Colon (tissue), 2 donors: Measurements from ENCODE around the gene NCOA7.
A peak's percentile ranks its signal among the peaks of the same experiment; 100 is the strongest.
"Not testable (repeated sequence)": the region's sequence is repeated elsewhere in the genome, so short reads cannot be mapped to it uniquely, and the experiment has no call there.

Source experiments
- FAIRE-seq: peaks from 2 replicates; lab custom pipeline; 2012; peaks lifted over from hg19 to GRCh38; lab: Jason Lieb, UNC
- donor health status: control.
- donor health status: control.

The NCOA7 gene

GRCh38 chr6:125754566-125754965, 36.2 kb upstream of the NCOA7 start:
- no peak for FAIRE-seq

- FAIRE-seq = no peak
Observed at GRCh38 chr6:125759184-125759902, 31.4 kb upstream of the NCOA7 start.

GRCh38 chr6:125759959-125760457, 30.8 kb upstream of the NCOA7 start:
- no peak for FAIRE-seq

- no peak for FAIRE-seq
Observed at GRCh38 chr6:125764121-125764671, 26.6 kb upstream of the NCOA7 start.

- FAIRE-seq = no peak
Observed at GRCh38 chr6:125765944-125766343, 24.8 kb upstream of the NCOA7 start.

GRCh38 chr6:125766641-125767040, 24.1 kb upstream of the NCOA7 start:
- FAIRE-seq = no peak

GRCh38 chr6:125769147-125769783, 21.5 kb upstream of the NCOA7 start:
- FAIRE-seq = no peak

- FAIRE-seq = no peak
Observed at GRCh38 chr6:125773387-125774341, 17.1 kb upstream of the NCOA7 start.

- not testable (repeated sequence) for FAIRE-seq
Observed at GRCh38 chr6:125776107-125776826, 14.5 kb upstream of the NCOA7 start.

GRCh38 chr6:125779924-125780539, 10.7 kb upstream of the NCOA7 start:
- FAIRE-seq = peak; percentile 83

GRCh38 chr6:125780540-125781313, 10.0 kb upstream of the NCOA7 start:
- no peak for FAIRE-seq

GRCh38 chr6:125781314-125781868, 9.4 kb upstream of the NCOA7 start:
- FAIRE-seq = no peak

- FAIRE-seq = no peak
Observed at GRCh38 chr6:125784365-125784764, 6.4 kb upstream of the NCOA7 start.

- FAIRE-seq = no peak
Observed at GRCh38 chr6:125787791-125788190, 3.0 kb upstream of the NCOA7 start.

- no peak for FAIRE-seq
Observed at GRCh38 chr6:125789167-125789566, 1.6 kb upstream of the NCOA7 start.

GRCh38 chr6:125789576-125790357, 993 bp upstream of the NCOA7 start:
- no peak for FAIRE-seq

- no peak for FAIRE-seq
Observed at GRCh38 chr6:125791151-125791819, 525 bp downstream of the NCOA7 start.

GRCh38 chr6:125791820-125792165, 1.0 kb downstream of the NCOA7 start:
- FAIRE-seq = no peak

- FAIRE-seq = peak; percentile 36
Observed at GRCh38 chr6:125792172-125792571, 1.4 kb downstream of the NCOA7 start.
